ENCODE measurements around the gene TMEM218. TPM values are rescaled to one million over a fixed set of nuclear protein-coding genes. Genes with fewer than 3 reads are reported as not detected.
"Not testable (repeated sequence)": the region's sequence is repeated elsewhere in the genome, so short reads cannot be mapped to it uniquely, and the experiment has no call there.

The TMEM218 gene
- total and polyA plus RNA-seq, 2 donors (not counting 3 experiments of a cell fraction or from before 2014, with no cell fraction given): 23.8 to 45.1 TPM

DNA sequence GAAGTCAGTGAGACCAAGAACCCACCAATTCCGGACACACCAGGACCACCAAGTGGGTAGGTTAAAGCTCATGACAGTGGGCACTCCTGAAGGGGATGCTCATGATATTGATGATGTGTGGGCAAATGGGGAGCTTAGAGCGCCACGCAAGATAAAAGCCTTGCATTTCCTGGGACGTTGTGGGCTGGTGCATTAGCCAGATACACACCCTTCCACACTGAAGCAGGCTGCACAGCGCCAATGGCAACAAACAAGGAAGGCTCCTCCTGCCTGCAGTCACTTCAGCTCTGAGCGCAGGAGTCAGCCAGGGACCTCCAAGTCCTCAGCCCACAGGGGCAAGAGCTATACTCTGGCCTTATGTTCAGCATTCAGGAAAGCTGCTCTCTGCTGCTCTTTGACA is 20.6 kb downstream of the TMEM218 start:
- no peak for FAIRE-seq
- H3K27me3 ChIP-seq (ENCODE audit: control insufficient read depth in 2 of 2, insufficient read depth in 2 of 2, low read length in 2 of 2): no peaks in the 10 kb centered on the region

DNA sequence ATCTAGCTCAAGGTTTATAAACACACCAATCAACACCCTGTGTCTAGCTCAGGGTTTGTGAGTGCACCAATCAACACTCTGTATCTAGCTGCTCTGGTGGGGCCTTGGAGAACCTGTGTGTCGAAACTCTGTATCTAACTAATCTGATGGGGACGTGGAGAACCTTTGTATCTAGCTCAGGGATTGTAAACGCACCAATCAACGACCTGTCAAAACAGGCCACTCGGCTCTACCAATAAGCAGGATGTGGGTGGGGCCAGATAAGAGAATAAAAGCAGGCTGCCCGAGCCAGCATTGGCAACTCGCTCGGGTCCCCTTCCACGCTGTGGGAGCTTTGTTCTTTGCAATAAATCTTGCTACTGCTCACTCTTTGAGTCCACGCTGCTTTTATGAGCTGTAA is 21.3 kb downstream of the TMEM218 start:
- FAIRE-seq; H3K36me3 ChIP-seq (ENCODE audit: control insufficient read depth in 2 of 2, extremely low read depth in 1 of 2, insufficient read depth in 2 of 2, low read length in 2 of 2); H3K27me3 ChIP-seq (ENCODE audit: control insufficient read depth in 2 of 2, insufficient read depth in 2 of 2, low read length in 2 of 2); H3K9me1 ChIP-seq (replicated peaks; ENCODE audit: control insufficient read depth, extremely low read depth, insufficient read depth, low read length); dilution Hi-C loops (cut with MboI; ENCODE audit: extremely low pct_ligation_motif_present, low sequenced_read_pairs); H3K27ac ChIP-seq (ENCODE audit: insufficient read depth, low read depth, low read length); BruUV-seq (replicated peaks); H3K4me2 ChIP-seq (ENCODE audit: insufficient read depth, low read length); H3K9ac ChIP-seq (replicated peaks; ENCODE audit: extremely low read depth, insufficient read depth, low read length); H3K4me3 ChIP-seq (replicated peaks in 1 of 3; ENCODE audit: insufficient read depth in 1 of 3, low read depth in 1 of 3, low read length in 3 of 3); H3K79me2 ChIP-seq (ENCODE audit: control insufficient read depth, insufficient read depth, low read length); H4K20me1 ChIP-seq (replicated peaks; ENCODE audit: control insufficient read depth, extremely low read depth, insufficient read depth, low read length); POLR2A ChIA-PET; DNase-seq (ENCODE audit: low read depth, low spot score); H2AFZ ChIP-seq (ENCODE audit: low read depth, low read length); H3K9me3 ChIP-seq (replicated peaks; ENCODE audit: control insufficient read depth, insufficient read depth, low read length): not testable (repeated sequence)
- H3K4me1 ChIP-seq (ENCODE audit: control insufficient read depth, extremely low read depth, insufficient read depth, low read length): peaks cover 11% of the 10 kb centered on the region
- intact Hi-C loops (cut with micrococcal nuclease): loop anchor here (2.0 to 10.0 kb wide), 2 partner anchors 75 to 785 kb away; partner anchors contain the start of gene PKNOX2
- CTCF ChIA-PET: interaction anchor here (0.9 to 6.1 kb wide), 17 partner anchors 17 to 344 kb away, joined by 3 to 141 read pairs (median 6); no protein-coding TSS in a partner anchor

More for the DNA sequence above, 20.6 kb downstream of the TMEM218 start:
- dilution Hi-C loops (cut with MboI; ENCODE audit: extremely low pct_ligation_motif_present, low sequenced_read_pairs): no loop called here
- H3K36me3 ChIP-seq (ENCODE audit: control insufficient read depth in 2 of 2, extremely low read depth in 1 of 2, insufficient read depth in 2 of 2, low read length in 2 of 2): no peaks in the 10 kb centered on the region
- H2AFZ ChIP-seq (ENCODE audit: low read depth, low read length): no peak overlapping the region
- peaks cover 11% of the 10 kb centered on the region for H3K4me1 ChIP-seq (ENCODE audit: control insufficient read depth, extremely low read depth, insufficient read depth, low read length)
- no peak overlapping the region for H3K27ac ChIP-seq (ENCODE audit: insufficient read depth, low read depth, low read length)
- no peak overlapping the region for H3K4me3 ChIP-seq (replicated peaks in 1 of 3; ENCODE audit: insufficient read depth in 1 of 3, low read depth in 1 of 3, low read length in 3 of 3)
- H3K9me3 ChIP-seq (replicated peaks; ENCODE audit: control insufficient read depth, insufficient read depth, low read length): no peaks in the 10 kb centered on the region
- no TSS peak for BruUV-seq (replicated peaks)
- intact Hi-C loops (cut with micrococcal nuclease): loop anchor here (1.0 to 10.0 kb wide), 8 partner anchors 20 to 784 kb away; partner anchors contain the start of genes PKNOX2 and TMEM218
- CTCF ChIA-PET: interaction anchor here (0.6 to 6.1 kb wide), 53 partner anchors 8 to 480 kb away, joined by 3 to 141 read pairs (median 5); partner anchors contain the start of genes PKNOX2, SLC37A2 and TMEM218
- no peaks in the 10 kb centered on the region for H4K20me1 ChIP-seq (replicated peaks; ENCODE audit: control insufficient read depth, extremely low read depth, insufficient read depth, low read length)
- H3K79me2 ChIP-seq (ENCODE audit: control insufficient read depth, insufficient read depth, low read length): no peaks in the 10 kb centered on the region
- H3K4me2 ChIP-seq (ENCODE audit: insufficient read depth, low read length): no peak overlapping the region
- DNase-seq (ENCODE audit: low read depth, low spot score): no peak
- H3K9me1 ChIP-seq (replicated peaks; ENCODE audit: control insufficient read depth, extremely low read depth, insufficient read depth, low read length): no peaks in the 10 kb centered on the region
- TF ChIP-seq POLR2AphosphoS5 (IDR thresholded peaks at IDR 0.05; ENCODE audit: insufficient read depth, low read depth, low read length) (no peak), EZH2 (IDR thresholded peaks at IDR 0.05; ENCODE audit: borderline replicate concordance, low read depth, low read length, severe bottlenecking) (no peak), JUN (IDR thresholded peaks at IDR 0.05; ENCODE audit: borderline replicate concordance, insufficient read depth, insufficient read length, low read depth) (no peak), GATA2 (IDR thresholded peaks at IDR 0.05; ENCODE audit: insufficient read depth, insufficient read length, low read depth, low read length) (no peak), MYC (IDR thresholded peaks at IDR 0.05; ENCODE audit: low read depth, low read length) (no peak), POLR2A (IDR thresholded peaks at IDR 0.05; ENCODE audit: low read depth, low read length) (no peak)
- TF ChIP-seq, protein P1, sequence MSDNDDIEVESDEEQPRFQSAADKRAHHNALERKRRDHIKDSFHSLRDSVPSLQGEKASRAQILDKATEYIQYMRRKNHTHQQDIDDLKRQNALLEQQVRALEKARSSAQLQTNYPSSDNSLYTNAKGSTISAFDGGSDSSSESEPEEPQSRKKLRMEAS (IDR thresholded peaks at IDR 0.05; ENCODE audit: insufficient read depth, insufficient read length): no peak
- TF ChIP-seq, protein P2, sequence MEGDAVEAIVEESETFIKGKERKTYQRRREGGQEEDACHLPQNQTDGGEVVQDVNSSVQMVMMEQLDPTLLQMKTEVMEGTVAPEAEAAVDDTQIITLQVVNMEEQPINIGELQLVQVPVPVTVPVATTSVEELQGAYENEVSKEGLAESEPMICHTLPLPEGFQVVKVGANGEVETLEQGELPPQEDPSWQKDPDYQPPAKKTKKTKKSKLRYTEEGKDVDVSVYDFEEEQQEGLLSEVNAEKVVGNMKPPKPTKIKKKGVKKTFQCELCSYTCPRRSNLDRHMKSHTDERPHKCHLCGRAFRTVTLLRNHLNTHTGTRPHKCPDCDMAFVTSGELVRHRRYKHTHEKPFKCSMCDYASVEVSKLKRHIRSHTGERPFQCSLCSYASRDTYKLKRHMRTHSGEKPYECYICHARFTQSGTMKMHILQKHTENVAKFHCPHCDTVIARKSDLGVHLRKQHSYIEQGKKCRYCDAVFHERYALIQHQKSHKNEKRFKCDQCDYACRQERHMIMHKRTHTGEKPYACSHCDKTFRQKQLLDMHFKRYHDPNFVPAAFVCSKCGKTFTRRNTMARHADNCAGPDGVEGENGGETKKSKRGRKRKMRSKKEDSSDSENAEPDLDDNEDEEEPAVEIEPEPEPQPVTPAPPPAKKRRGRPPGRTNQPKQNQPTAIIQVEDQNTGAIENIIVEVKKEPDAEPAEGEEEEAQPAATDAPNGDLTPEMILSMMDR (IDR thresholded peaks at IDR 0.05; ENCODE audit: extremely low read depth in 1 of 2, insufficient read depth in 1 of 2, low read depth in 1 of 2, low read length in 2 of 2): no peak
- H3K9ac ChIP-seq (replicated peaks; ENCODE audit: extremely low read depth, insufficient read depth, low read length): no peak overlapping the region
- POLR2A ChIA-PET: no interaction called here

DNA sequence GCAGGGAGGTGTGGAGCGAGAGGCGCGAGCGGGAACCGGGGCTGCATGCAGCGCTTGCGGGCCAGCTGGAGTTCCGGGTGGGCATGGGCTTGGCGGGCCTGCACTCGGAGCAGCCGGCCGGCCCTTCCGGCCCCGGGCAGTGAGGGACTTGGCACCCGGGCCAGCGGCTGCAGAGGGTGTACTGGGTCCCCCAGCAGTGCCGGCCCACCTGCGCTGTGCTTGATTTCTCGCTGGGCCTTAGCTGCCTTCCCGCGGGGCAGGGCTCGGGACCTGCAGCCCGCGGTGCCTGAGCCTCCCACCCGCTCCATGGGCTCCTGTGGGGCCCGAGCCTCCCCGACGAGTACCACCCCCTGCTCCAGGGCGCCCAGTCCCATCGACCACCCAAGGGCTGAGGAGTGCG is 21.9 kb downstream of the TMEM218 start:
- BruUV-seq (replicated peaks); H3K36me3 ChIP-seq (ENCODE audit: control insufficient read depth in 2 of 2, extremely low read depth in 1 of 2, insufficient read depth in 2 of 2, low read length in 2 of 2); H3K27me3 ChIP-seq (ENCODE audit: control insufficient read depth in 2 of 2, insufficient read depth in 2 of 2, low read length in 2 of 2); intact Hi-C loops (cut with micrococcal nuclease); H4K20me1 ChIP-seq (replicated peaks; ENCODE audit: control insufficient read depth, extremely low read depth, insufficient read depth, low read length); H3K9me1 ChIP-seq (replicated peaks; ENCODE audit: control insufficient read depth, extremely low read depth, insufficient read depth, low read length); H3K79me2 ChIP-seq (ENCODE audit: control insufficient read depth, insufficient read depth, low read length); H3K27ac ChIP-seq (ENCODE audit: insufficient read depth, low read depth, low read length); dilution Hi-C loops (cut with MboI; ENCODE audit: extremely low pct_ligation_motif_present, low sequenced_read_pairs); H3K9me3 ChIP-seq (replicated peaks; ENCODE audit: control insufficient read depth, insufficient read depth, low read length); H3K4me3 ChIP-seq (replicated peaks in 1 of 3; ENCODE audit: insufficient read depth in 1 of 3, low read depth in 1 of 3, low read length in 3 of 3); H2AFZ ChIP-seq (ENCODE audit: low read depth, low read length); DNase-seq (ENCODE audit: low read depth, low spot score); H3K9ac ChIP-seq (replicated peaks; ENCODE audit: extremely low read depth, insufficient read depth, low read length); H3K4me2 ChIP-seq (ENCODE audit: insufficient read depth, low read length); POLR2A ChIA-PET; FAIRE-seq: not testable (repeated sequence)
- CTCF ChIA-PET: interaction anchor here (1.4 to 6.1 kb wide), 4 partner anchors 16 to 341 kb away, joined by 3 to 141 read pairs (median 78); no protein-coding TSS in a partner anchor
- peaks cover 11% of the 10 kb centered on the region for H3K4me1 ChIP-seq (ENCODE audit: control insufficient read depth, extremely low read depth, insufficient read depth, low read length)
